Activated CD4-positive, alpha-beta T cell treated with anti-CD3 and anti-CD28 coated beads, Interleukin-2, Interleukin-6, amounts not matched to agents 100 ng/mL and 50 ng/mL, durations not matched to agents 16 hours and 8 hours (primary cell): ENCODE results near the gene OSBP2.
"Not testable (repeated sequence)": the region's sequence is repeated elsewhere in the genome, so short reads cannot be mapped to it uniquely, and the experiment has no call there.

Source experiments
- DNase-seq: peaks from one replicate; pipeline ENCODE4 v3.0.0-alpha.2; 2020

Gene OSBP2

GRCh38 chr22:30770716-30771115 lies 76.0 kb downstream of the OSBP2 start:
- DNase-seq, result no peak

GRCh38 chr22:30773919-30774318 lies 79.2 kb downstream of the OSBP2 start:
- DNase-seq, result no peak

- no peak for DNase-seq
These were observed 79.9 kb downstream of the OSBP2 start for GRCh38 chr22:30774566-30774965.

DNA sequence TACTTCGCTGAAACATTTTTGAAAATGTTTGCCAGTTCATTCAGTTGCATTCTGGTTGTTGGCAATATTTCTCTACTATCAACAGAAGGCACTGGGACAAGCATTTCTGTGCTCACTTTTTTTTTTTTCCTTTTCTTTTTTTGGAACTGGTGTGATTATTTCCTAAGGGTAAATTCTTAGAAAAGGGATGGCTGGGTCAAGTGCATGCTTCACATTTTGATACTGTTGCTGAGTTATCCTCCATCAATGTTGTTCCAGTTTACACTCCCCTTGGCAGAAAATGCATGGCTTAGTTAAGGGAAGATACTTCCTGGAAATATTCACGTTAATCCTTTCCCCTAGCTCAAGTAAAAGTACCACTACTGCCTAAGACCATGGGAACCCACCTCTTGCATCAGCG lies 81.8 kb downstream of the OSBP2 start:
- DNase-seq, result no peak

DNA sequence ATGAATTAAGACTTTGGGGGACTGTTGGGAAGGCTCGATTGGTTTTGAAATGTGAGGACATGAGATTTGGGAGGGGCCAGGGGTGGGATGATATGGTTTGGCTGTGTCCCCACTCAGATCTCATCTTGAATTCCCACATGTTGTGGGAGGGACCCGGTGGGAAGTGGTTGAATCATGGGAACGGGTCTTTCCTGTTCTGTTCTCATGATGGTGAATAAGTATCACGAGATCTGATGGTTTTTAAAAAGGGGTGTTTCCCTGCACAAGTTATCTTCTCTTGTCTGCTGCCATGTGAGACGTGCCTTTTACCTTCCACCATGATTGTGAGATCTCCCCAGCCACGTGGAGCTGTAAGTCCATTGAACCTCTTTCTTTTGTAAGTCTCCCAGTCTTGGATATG lies 82.5 kb downstream of the OSBP2 start:
- DNase-seq, result not testable (repeated sequence)

- DNase-seq, result no peak
These were observed 82.9 kb downstream of the OSBP2 start for GRCh38 chr22:30777587-30777986.

- no peak for DNase-seq
These were observed 83.6 kb downstream of the OSBP2 start for GRCh38 chr22:30778261-30778660.

DNA sequence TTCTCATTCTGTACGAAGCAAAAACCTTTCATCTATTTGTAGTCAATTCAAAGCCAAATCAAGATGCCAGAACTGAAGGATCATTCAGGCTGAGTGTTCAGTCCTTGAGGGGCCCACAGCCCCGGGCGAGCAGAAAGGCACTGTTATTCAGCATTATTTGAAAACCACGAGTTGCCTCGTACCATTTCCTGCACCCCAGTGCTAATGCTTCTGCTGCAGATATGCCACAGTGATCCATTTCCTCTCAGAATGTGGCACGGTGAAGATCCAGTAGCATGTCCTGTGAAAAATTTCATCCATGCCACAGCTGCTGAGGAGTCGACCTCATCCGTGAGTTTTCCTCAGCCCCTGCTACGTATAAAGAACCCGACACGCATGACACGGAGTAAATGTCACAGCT lies 85.4 kb downstream of the OSBP2 start:
- no peak for DNase-seq

- DNase-seq, result no peak
These were observed 86.7 kb downstream of the OSBP2 start for GRCh38 chr22:30781271-30781875.

GRCh38 chr22:30782613-30783012 lies 87.9 kb downstream of the OSBP2 start:
- DNase-seq, result no peak

DNA sequence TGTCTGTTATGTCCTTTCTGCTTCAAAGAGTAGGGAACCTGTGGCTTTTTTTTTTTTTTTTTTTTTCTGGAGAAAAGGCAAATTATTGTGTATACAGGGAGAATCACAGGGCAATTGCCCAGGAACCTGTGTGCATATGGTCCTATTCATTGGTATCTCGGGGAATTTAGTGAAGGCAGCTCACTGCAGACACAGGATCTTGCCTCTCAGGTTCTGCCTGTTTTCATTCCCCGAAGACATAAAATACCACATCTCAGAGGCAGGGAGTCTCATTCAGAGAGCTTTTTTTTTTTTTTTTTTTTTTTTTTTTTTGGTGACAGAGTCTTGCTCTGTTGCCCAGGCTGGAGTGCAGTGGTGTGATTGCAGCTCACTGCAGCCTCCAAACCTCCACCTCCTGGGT lies 88.3 kb downstream of the OSBP2 start:
- no peak for DNase-seq

DNA sequence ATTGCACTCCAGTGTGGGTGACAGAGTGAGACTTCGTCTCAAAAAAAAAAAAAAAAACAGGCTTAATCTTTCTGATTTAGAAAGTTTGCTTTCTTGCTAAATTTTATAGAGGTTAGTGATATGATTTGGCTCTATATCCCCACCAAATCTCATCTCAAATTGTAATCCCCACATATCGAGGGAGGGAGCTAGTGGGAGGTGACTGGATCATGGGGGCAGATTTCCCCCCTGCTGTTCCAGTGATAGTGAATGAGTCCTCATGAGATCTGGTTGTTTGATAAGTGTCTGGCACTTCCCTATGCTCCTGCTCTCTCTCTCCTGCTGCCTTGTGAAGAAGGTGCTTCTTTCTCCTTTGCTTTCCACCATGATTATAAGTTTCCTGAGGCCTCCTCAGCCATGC lies 90.9 kb downstream of the OSBP2 start:
- DNase-seq, result no peak

DNA sequence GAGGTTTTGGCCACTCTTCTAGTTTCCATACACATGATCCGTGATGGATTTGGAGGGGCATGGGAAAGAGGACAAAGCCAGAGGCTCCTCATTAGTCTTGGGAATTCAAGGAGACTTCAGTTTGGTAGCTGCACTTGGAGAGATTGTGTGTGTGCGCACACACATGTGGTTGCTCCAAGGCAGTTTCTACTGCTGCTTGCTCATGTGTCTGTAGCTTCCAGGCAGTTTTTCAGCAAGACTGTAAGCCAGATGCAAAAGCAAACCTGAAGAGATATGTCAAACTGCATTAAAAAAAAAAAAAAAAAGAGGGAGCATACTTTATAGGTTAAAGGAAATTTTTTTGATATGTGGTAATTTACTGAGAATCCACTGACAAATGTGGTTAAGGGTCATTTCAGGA lies 95.7 kb downstream of the OSBP2 start:
- no peak for DNase-seq

DNA sequence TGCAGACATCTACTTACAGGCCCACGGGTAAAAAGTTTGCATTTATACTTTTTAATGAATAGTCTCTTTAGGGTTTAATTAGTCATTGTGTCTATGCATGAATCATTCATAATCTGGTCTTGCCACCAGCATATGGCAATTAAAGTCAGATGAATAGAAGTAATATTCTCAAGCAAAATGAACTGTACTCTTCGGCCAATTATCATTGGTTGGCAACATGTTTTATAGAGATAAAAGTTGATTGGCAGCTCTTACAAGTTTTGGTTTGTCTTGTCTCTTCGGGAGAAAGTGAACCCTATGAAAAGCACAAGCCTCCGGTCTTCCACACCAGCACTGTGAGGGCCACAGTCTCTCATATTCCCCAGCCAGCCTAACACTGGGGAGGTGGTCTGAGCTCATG lies 97.8 kb downstream of the OSBP2 start:
- DNase-seq, result no peak

DNA sequence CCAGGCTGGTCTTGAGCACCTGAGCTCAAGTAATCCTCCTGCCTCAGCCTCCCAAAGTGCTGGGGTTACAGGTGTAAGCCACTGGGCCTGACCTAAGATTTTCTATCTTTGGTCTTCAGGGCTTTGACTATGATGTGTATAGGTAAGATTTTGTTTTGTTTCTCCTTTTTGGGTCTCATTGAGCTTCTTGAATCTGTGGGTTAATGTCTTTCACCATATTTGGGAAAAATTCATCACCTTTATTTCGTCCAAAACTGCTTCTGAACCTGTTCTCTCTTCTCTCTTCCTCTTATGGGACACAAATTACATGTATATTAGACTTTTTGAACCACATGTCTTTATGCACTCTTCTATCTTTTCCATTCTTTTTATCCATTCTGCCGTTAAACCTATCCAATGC lies 100.4 kb downstream of the OSBP2 start:
- DNase-seq, result no peak

DNA sequence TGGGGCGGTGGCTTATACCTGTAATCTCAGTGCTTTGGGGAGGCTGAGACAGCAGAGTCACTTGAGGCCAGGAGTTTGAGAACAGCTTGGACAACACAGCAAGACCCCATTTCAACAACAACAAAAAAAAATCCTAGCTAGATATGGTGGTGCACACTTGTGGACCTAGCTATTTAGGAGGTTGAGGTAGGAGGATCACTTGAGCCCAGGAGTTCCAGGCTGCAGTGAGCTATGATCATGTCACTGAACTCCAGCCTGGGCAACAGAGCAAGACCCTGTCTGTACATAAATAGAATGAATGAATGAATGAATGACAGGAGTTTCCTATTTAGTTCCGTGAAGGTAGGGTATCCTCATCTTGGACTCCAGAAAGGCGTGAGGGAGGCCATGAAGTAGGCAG lies 107.0 kb downstream of the OSBP2 start:
- DNase-seq, result no peak

DNA sequence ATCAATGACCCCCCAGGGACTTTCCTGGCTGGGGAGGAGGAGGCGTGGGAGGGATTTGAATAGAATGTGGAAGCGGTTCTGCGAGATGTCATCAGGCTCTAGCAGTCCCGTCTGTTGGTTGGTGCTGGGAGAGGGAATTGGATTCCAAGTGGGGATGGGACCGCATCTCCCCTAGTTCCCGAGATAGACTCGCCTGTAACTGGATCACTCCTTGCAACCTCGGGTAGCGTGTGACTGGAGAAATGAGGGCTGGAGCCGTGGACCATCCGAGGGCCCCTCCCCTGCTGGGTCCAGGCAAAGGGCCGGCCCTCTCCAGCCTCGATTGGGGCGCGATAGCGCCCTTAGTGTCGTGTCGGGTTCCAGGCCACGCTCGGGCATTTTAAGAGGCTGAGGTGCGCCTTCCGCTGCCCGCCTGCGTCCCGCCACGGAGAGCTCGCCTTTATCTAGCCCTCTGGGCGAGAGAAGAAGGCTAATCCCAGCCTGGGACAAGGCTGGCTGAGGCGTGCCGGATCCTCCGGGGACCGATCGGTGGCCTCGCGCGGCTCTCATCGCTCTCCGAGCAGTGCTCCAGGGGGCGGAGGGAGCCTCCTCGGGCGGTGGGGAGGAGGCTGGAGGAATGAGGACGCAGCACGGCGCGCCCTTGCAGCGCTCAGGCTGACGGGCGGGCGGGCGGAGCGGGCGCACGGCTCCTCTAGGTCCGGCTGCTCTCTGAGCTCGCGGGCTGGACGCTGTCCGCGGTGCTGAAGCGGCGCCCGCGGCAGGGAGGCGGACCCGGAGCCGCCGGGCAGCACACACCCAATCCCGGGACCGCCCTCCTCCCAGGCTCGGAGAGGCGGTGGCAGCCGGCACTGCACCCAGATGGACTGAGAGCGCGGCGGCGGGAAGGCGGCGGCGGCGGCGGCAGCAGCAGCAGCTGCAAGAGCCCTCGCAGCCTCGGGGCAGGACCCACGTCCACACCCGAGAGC lies 107.8 kb downstream of the OSBP2 start:
- DNase-seq, result peak; percentile 78

DNA sequence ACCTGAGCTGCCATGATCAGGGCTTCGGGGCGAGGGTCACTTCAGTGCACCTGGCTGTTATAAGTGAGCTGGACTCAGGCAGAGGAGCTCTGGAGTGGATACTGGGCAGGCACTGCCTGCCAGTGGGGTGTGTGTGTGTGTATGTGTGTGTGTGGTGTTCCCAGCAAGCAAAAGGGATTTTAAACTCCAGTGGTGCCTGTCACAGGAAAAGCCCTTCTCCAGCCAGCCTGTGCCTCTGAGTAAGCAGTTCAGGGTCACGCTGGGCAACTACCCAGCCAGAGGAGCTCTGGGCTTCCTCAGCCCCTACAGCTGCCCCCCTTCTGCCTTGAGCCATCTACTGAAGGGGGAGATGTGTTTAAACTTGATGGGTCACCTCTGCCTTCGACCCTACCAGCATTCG lies 109.0 kb downstream of the OSBP2 start:
- DNase-seq, result no peak

- no peak for DNase-seq
These were observed 110.0 kb downstream of the OSBP2 start for GRCh38 chr22:30804626-30805025.

DNA sequence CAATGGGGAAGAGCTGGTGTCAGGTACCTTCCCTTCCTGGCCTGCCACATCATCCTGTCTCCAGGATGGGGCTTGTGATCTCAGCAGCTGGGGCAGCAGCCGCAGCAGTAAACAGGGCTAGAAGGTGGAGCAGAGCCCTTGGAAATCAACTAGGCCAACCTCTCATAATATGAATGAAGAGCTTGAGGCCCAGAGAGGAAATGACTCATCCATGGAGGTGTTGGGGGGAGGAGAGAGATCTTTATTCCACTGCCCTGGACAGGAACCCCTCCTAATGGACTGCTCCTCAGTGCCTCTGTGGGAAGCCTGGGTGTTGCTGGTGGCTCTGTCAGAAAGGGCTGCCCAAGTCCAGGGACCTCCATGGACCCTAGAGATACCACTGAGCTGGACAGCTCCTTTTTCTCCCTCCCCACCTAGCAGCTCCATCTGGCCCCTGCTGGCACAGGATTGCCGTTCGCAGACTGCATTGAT lies 111.8 kb downstream of the OSBP2 start:
- peak; percentile 23 for DNase-seq

GRCh38 chr22:30809086-30809485 lies 114.4 kb downstream of the OSBP2 start:
- no peak for DNase-seq

GRCh38 chr22:30810105-30810504 lies 115.4 kb downstream of the OSBP2 start:
- DNase-seq, result peak; percentile 16

DNA sequence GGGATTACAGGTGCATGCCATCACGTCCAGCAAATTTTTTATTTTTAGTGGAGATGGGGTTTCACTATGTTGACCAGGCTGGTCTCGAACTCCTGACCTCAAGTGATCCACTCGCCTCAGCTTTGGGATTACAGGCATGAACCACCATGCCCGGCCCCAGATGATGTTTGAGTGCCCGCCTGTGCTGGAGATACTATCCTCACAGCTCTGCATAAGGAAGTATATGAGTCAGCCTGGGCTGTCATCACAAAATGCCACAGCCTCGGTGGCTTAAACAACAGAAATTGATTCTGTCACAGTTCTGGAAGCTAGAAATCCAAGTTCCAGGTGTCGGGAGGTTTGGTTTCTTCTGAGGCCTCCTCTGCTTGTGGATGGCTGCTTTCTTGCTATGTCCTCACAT lies 119.3 kb downstream of the OSBP2 start:
- DNase-seq, result no peak

- DNase-seq, result no peak
These were observed 121.7 kb downstream of the OSBP2 start for GRCh38 chr22:30816413-30816812.
